Measurements from ENCODE around the gene ZNF467.

ZNF467 gene

DNA sequence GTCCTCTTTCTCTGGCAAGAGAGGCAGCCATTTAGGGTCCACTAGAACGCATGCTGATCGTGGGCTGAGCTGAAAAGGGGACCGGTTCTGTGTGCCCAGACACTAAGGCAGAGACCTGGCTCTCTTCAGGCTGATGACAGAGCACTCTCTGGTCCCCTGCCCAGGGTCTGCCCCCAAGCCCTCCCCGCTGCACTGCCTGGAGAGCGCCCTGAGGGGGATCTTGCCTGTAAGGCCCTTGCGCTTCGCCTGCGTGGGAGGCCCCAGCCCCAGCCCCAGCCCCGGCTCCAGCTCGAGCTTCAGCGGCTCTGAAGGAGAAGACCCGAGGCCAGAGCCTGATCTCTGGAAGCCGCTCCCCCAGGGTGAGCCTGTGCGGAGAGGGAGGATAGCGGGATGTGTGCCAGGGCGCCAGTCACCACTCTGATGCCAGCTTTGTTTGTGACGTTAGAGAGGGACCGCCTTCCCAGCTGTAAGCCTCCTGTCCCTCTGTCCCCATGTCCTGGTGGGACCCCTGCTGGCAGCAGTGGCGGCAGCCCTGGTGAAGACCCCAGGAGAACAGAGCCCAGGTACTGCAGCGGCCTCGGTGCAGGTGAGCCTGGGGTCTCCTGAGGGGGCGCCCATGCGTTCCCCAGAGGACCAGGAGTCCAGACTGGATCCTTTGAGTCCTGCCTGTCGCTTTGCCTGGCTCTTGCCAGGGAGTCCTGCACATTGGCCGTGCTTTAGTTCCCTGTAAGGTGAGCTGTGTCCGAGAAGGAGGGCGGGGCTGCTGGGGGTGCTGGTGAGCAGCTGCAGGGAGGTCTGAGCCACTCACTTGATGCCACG, 43.2 kb downstream of the ZNF467 start:
- in situ Hi-C loops (cut with MboI; ENCODE audit: low sequenced_read_pairs): no loop called here

GRCh38 chr7:149729586-149729982, 43.8 kb downstream of the ZNF467 start:
- in situ Hi-C loops (cut with MboI; ENCODE audit: low sequenced_read_pairs): no loop called here

DNA sequence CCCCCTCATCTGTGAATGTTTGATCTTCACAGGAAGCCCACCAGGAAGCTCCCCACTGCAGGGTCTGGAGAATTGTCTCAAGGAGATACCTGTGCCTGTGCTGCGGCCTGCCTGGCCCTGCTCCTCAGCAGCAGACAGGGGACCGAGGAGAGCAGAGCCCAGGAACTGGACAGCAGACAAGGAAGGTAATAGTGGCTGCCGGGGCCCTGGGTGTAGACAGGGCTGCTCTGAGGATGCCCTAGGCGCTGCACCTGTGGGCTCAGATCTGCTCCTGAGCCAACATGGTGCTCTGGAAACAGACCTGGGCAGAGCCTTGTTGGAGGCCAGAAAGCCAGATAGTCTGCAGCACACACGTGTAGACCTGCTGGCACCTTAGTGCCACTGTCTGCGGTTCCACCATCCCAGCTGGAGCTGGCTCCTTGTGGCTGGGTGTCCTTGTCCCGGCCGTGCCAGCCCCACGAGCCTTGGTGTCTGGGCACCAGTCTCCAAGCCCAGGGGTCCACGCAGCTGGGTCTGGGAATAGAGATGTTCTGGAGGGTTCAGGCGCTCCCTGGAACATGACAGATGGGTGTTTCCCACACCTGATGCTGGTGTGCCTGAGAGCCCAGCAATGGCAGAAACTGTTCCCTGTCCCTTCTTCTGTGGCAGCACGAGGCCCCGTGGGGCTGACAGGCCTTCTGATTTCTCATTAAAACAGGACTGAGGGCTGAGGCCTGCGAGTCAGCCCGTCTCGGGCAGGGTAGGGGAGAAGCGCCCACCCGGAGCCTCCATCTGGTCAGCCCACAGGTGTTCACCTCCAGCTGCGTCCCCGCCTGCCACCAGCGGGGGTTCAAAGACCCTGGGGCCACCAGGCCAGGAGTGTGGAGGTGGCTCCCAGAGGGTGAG, 44.7 kb downstream of the ZNF467 start:
- in situ Hi-C loops (cut with MboI; ENCODE audit: low sequenced_read_pairs): no loop called here

GRCh38 chr7:149727899-149728476, 45.4 kb downstream of the ZNF467 start:
- in situ Hi-C loops (cut with MboI; ENCODE audit: low sequenced_read_pairs): no loop called here

GRCh38 chr7:149727053-149727898, 46.1 kb downstream of the ZNF467 start:
- in situ Hi-C loops (cut with MboI; ENCODE audit: low sequenced_read_pairs): no loop called here

- in situ Hi-C loops (cut with MboI; ENCODE audit: low sequenced_read_pairs): no loop called here
Measured at GRCh38 chr7:149725916-149726315, 47.5 kb downstream of the ZNF467 start.

DNA sequence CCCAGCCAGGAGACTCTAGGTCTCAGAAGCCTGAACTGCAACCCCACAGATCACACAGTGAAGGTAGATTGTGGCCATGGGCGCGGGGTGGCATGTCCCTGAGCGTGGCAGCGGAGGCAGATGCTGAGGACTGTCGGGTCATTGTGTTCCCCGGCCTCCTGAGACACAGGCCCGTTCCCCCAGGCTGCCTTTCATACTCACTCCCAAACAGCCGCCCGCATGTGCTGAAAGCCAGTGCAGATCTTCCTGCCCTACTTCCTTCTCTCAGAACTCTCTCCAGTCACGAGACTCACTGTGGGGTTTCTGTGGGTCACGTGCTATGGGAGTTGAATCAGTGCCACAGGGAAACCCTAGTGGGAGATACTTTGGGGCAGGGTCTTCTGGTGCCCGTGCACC, 48.0 kb downstream of the ZNF467 start:
- in situ Hi-C loops (cut with MboI; ENCODE audit: low sequenced_read_pairs): no loop called here

DNA sequence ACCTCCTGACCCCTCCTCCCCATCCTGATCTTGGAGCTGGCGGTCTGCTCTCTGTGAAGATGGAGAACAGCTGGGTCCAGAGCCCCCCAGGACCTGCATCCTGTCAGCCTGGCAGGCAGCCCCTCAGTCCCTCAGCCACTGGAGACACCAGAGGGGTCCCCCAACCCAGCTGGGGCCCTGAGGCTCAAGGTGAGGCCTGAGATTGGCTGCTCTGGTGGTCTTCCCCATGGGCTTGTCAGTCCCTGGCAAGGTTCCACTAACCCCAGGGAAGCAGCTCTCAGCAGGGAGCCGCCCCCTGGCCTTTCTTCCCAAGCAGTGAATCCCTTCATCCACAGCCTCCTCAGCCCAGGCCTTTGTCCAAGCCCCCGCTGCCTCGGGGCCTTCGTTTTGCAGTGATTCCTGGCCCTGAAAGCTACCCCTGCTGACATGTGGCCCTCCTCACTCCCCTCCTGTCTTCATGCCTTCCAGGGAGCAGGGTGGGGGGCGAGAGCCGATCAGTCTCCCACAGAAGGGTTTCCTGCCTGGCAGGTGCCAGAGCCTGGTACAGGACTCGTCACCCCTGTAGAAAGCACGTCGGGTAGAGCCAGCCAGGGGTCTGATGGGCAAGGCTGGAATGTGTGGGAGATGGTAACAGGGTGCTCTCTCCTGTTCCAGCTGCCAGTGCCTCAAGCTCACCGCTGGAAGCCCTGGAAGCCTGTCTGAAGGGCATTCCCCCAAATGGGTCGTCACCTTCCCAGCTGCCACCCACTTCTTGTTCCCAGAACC, 48.5 kb downstream of the ZNF467 start:
- in situ Hi-C loops (cut with MboI; ENCODE audit: low sequenced_read_pairs): no loop called here

DNA sequence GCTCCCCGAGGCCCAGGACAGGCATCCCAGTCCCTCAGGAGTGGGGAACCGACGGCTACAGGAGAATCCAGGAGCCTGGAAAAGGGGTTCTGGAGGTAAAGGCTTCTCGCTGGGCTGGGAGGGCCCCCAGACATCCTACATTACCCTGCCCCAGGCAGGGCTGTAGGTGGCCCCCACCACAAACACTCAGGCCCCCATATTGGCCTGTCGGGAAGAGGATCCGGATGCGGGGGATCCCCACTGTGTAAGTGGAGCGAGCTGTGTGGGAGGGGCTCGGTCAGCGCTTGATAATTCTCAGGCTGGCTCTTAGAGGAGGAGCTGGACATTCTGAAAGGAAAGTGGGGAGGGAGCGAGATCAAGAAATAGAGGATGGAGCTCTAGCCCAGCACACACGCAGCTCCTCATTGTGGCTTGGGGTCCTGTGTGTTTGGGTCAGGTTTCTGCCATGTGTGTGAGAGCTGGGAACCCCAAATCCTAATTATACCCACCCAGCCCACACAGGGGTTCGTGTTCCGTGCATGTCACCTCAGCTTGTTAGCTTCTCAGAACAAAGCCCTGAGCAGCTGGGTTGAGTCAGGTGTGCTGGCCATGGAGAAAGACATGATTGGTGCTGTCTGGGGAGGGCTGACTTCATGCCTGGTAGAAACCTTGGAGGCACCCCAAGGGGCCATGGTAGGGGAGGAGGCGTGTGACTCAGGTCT, 49.4 kb downstream of the ZNF467 start:
- in situ Hi-C loops (cut with MboI; ENCODE audit: low sequenced_read_pairs): no loop called here

DNA sequence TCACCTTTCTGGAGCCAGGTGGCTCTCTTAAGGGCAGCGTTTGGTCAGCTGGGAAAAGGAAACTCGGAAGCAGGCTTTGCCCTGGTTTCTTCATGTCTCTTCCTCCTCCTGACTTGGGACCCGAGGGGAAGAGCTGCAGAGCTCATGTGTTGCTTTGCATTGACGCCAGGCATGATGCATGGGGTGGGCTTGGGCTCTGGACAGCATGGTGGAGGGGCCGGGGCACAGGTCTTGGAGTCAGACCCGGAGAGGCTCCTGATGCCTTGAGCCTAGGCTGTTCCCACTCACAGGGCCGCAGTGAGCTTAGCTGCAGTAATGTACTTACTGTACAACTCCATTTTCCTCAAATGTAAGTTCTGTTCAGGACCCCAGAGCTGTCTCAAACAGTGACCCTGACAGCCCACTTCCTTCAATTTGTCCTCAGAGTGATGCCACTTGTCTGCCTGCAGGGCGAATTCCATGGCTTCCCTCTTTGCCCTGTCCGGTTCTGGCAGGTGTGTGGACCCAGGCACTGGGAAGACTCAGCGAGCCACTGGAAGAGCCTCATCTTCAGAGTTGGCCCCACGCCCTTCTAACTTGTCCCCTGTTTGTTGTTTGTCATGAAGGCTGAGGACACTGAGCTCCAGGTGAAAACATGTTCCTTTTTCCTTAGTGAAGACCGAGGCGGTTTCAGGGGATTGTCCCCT, 50.2 kb downstream of the ZNF467 start:
- in situ Hi-C loops (cut with MboI; ENCODE audit: low sequenced_read_pairs): no loop called here

GRCh38 chr7:149722356-149722957, 50.9 kb downstream of the ZNF467 start:
- in situ Hi-C loops (cut with MboI; ENCODE audit: low sequenced_read_pairs): no loop called here

DNA sequence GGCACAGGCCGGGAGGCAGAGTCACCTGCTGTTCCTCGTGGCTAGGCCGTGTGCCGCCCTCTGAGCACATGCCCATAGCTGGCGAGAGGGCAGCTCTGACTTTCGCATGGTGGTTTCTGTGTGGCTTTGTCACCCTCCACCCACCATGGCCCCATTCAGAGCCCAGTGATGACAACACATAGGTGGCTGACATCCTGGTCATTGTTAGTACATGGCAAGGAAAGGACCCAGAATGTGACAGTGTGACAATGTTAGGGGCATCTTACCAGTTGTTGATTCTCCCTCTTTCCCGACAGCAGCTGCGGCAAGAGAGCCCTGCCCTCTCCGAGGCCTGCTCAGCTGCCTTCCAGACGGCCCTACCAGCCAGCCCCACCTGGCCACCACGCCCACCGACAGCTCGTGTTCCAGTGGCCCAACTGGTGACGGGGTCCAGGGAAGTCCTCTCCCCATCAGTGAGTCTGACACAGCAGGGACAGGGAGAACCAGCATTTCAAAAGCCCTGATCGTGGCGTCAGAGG, 52.2 kb downstream of the ZNF467 start:
- in situ Hi-C loops (cut with MboI; ENCODE audit: low sequenced_read_pairs): no loop called here

GRCh38 chr7:149720372-149721083, 52.9 kb downstream of the ZNF467 start:
- in situ Hi-C loops (cut with MboI; ENCODE audit: low sequenced_read_pairs): no loop called here

DNA sequence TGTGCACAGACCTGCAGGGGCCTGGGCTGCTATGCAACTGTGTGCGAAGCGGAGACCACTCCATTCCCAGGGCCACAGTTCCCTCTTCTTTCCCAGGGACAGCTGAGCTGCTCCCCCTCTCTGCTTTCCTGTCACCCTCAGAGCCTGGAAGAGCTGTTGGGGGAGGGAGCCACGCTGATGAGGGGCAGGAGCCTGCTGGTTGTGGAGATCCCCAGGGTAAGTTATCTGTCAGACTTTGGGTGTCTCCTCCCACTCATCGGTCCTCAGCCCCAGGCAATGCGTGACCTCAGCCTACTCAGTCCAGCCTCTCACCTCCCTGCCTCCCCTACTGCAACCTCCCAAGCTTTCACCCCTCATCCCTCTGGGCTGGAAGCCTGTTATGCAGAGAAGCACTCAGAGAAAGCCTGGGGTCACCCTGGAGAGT, 53.5 kb downstream of the ZNF467 start:
- in situ Hi-C loops (cut with MboI; ENCODE audit: low sequenced_read_pairs): no loop called here

DNA sequence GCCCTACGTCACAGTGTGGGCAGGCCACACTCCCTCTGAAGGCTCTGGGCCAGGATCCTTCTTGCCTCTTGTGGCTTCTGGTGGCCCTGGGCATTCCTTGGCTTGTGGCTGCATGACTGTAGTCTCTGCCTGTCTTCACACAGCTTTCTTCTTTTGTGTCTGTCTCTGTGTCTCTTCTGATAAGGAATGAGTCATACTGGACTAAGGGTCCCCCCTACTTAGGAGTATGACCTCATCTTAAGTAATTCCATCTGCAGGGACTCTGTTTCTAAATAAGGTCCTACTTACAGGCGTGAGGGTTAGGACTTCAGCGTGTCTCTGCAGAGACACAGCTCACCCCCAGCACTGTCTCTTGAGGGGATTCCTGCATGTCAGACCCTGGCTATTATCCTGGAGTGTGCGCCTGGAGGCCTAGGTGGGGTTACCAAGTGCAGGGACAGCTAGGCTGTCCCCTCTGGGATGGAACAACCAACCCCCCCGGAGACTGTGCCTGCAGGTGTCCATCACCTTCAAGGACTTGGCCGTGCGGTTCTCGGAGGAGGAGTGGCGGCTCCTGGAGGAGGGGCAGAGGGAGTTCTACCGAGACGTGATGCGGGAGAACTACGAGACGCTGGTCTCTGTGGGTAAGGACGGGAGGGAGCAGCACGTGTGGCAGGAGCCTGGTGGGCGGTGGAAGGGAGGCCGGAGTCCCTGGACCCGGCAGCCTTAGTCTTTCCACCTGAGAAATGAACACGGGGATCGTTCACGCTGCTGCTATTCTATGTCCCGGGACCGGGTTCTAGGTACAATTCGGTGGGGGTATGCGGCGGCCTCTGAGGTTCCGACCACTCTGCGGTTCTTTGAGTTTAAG, 54.1 kb downstream of the ZNF467 start:
- in situ Hi-C loops (cut with MboI; ENCODE audit: low sequenced_read_pairs): no loop called here

DNA sequence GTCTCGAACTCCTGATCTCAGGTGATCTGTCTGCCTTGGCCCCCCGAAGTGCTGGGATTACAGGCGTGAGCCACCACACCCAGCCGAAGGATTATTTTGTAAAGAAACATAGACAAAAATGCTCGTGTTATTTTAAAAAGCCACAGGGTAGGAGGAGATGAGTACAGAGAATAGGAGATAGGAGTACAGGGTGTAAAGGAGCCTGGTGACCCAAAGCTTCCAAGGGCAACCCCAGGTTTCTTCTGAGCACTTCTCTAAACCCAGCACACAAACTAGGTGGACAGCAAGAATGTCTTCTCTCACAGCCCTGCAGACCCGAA, 54.7 kb downstream of the ZNF467 start:
- in situ Hi-C loops (cut with MboI; ENCODE audit: low sequenced_read_pairs): no loop called here

DNA sequence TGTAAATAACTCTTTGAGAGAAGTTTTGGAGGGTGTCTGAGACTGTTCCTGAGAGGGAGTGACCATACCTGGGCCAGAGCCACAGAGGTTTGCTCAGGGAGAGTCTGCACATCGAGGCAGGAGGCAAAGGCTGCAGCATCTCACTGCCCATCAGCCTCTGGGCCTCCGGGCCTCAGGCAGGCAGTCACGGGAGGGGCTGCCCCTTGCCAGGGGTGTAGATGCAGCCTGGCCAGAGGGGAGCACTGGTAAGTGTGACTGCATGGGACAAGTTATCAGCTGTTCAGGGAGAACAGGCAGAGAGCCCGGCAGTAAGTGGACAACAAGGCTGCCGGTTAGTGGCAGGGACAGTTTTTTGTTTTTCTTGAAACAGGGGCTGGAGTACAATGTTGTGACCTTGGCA, 55.9 kb downstream of the ZNF467 start:
- in situ Hi-C loops (cut with MboI; ENCODE audit: low sequenced_read_pairs): no loop called here
